ENCODE data around the gene ZBTB47.

DNA sequence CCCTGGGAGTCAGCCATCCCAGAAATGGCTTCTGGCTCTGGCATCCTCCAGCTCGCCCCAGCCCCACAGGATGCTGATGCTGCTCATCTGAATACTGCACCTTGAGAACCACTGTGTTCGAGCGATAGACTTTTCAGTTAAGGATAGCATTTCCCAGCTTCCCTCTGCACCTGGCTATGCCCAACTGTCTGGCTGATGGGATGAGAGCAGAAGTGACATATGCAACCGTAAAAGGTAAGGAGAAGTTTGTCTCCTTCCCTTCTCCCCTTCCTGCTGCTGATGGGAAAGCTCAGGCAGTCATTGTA is 58.8 kb downstream of the ZBTB47 start:
- TF ChIP-seq, protein P1, sequence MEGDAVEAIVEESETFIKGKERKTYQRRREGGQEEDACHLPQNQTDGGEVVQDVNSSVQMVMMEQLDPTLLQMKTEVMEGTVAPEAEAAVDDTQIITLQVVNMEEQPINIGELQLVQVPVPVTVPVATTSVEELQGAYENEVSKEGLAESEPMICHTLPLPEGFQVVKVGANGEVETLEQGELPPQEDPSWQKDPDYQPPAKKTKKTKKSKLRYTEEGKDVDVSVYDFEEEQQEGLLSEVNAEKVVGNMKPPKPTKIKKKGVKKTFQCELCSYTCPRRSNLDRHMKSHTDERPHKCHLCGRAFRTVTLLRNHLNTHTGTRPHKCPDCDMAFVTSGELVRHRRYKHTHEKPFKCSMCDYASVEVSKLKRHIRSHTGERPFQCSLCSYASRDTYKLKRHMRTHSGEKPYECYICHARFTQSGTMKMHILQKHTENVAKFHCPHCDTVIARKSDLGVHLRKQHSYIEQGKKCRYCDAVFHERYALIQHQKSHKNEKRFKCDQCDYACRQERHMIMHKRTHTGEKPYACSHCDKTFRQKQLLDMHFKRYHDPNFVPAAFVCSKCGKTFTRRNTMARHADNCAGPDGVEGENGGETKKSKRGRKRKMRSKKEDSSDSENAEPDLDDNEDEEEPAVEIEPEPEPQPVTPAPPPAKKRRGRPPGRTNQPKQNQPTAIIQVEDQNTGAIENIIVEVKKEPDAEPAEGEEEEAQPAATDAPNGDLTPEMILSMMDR (conservative IDR thresholded peaks at IDR 0.05; ENCODE audit: low read depth, low read length): no peak
- no peak for TF ChIP-seq EZH2phosphoT487 (IDR thresholded peaks at IDR 0.05; ENCODE audit: borderline replicate concordance, low read length)
- TF ChIP-seq EZH2 (IDR thresholded peaks at IDR 0.05; ENCODE audit: low read length, unreplicated experiment): no peak

Measured in PC-3 (cell line).